NCI-H226 (cell line): ENCODE measurements around the gene ZBTB38.
A peak's percentile ranks its signal among the peaks of the same experiment; 100 is the strongest.

Experiments used
- DNase-seq: peaks from one replicate; pipeline ENCODE4 v3.0.0-alpha.2; 2015

Gene ZBTB38

GRCh38 chr3:141341536-141341935 is 26.8 kb upstream of the ZBTB38 start:
- no peak for DNase-seq

- DNase-seq, result no peak
Observed at GRCh38 chr3:141342386-141342785, 25.9 kb upstream of the ZBTB38 start.

- DNase-seq, result no peak
Observed at GRCh38 chr3:141343077-141343476, 25.2 kb upstream of the ZBTB38 start.

- no peak for DNase-seq
Observed at GRCh38 chr3:141343865-141344271, 24.4 kb upstream of the ZBTB38 start.

GRCh38 chr3:141345528-141345927 is 22.8 kb upstream of the ZBTB38 start:
- DNase-seq, result no peak

- no peak for DNase-seq
Observed at GRCh38 chr3:141346007-141346406, 22.3 kb upstream of the ZBTB38 start.

- no peak for DNase-seq
Observed at GRCh38 chr3:141346418-141346817, 21.9 kb upstream of the ZBTB38 start.

GRCh38 chr3:141346839-141347238 is 21.5 kb upstream of the ZBTB38 start:
- no peak for DNase-seq

GRCh38 chr3:141348837-141349236 is 19.5 kb upstream of the ZBTB38 start:
- peak; percentile 26 for DNase-seq

- DNase-seq, result no peak
Observed at GRCh38 chr3:141349711-141350110, 18.6 kb upstream of the ZBTB38 start.

- no peak for DNase-seq
Observed at GRCh38 chr3:141350666-141351065, 17.6 kb upstream of the ZBTB38 start.

GRCh38 chr3:141352262-141352984 is 15.9 kb upstream of the ZBTB38 start:
- DNase-seq, result no peak

GRCh38 chr3:141353652-141354495 is 14.4 kb upstream of the ZBTB38 start:
- no peak for DNase-seq

GRCh38 chr3:141354517-141354916 is 13.8 kb upstream of the ZBTB38 start:
- DNase-seq, result no peak

GRCh38 chr3:141355242-141355641 is 13.1 kb upstream of the ZBTB38 start:
- no peak for DNase-seq

- DNase-seq, result no peak
Observed at GRCh38 chr3:141356046-141356445, 12.3 kb upstream of the ZBTB38 start.

GRCh38 chr3:141360888-141361598 is 7.3 kb upstream of the ZBTB38 start:
- DNase-seq, result peak; percentile 34

- DNase-seq, result no peak
Observed at GRCh38 chr3:141362736-141363135, 5.6 kb upstream of the ZBTB38 start.

GRCh38 chr3:141365201-141365600 is 3.1 kb upstream of the ZBTB38 start:
- no peak for DNase-seq

- DNase-seq, result peak; percentile 99
Observed at GRCh38 chr3:141366285-141367037, 1.8 kb upstream of the ZBTB38 start.

- peak; percentile 99 for DNase-seq
Observed at GRCh38 chr3:141367038-141367730, 1.1 kb upstream of the ZBTB38 start.
